ENCODE results near the gene EXOSC5.
"Not testable (repeated sequence)": the region's sequence is repeated elsewhere in the genome, so short reads cannot be mapped to it uniquely, and the experiment has no call there.

The EXOSC5 gene

GRCh38 chr19:41426116-41426841 lies 29.1 kb upstream of the EXOSC5 start:
- no peak for DNase-seq (ENCODE audit: low spot score)

- no peak for DNase-seq (ENCODE audit: low spot score)
These were observed 28.3 kb upstream of the EXOSC5 start for GRCh38 chr19:41425174-41426115.

GRCh38 chr19:41424335-41425173 lies 27.4 kb upstream of the EXOSC5 start:
- DNase-seq (ENCODE audit: low spot score): no peak

- no peak for DNase-seq (ENCODE audit: low spot score)
These were observed 25.8 kb upstream of the EXOSC5 start for GRCh38 chr19:41422955-41423354.

GRCh38 chr19:41422456-41422855 lies 25.3 kb upstream of the EXOSC5 start:
- DNase-seq (ENCODE audit: low spot score): no peak

- no peak for DNase-seq (ENCODE audit: low spot score)
These were observed 24.8 kb upstream of the EXOSC5 start for GRCh38 chr19:41421973-41422372.

GRCh38 chr19:41421314-41421713 lies 24.2 kb upstream of the EXOSC5 start:
- no peak for DNase-seq (ENCODE audit: low spot score)

GRCh38 chr19:41420101-41420880 lies 23.1 kb upstream of the EXOSC5 start:
- DNase-seq (ENCODE audit: low spot score): no peak

GRCh38 chr19:41416194-41416674 lies 19.1 kb upstream of the EXOSC5 start:
- peak; percentile 36 for DNase-seq (ENCODE audit: low spot score)

- DNase-seq (ENCODE audit: low spot score): no peak
These were observed 18.0 kb upstream of the EXOSC5 start for GRCh38 chr19:41415154-41415571.

GRCh38 chr19:41414461-41414860 lies 17.3 kb upstream of the EXOSC5 start:
- DNase-seq (ENCODE audit: low spot score): no peak

GRCh38 chr19:41413947-41414346 lies 16.8 kb upstream of the EXOSC5 start:
- no peak for DNase-seq (ENCODE audit: low spot score)

GRCh38 chr19:41412953-41413352 lies 15.8 kb upstream of the EXOSC5 start:
- no peak for DNase-seq (ENCODE audit: low spot score)

- DNase-seq (ENCODE audit: low spot score): no peak
These were observed 14.8 kb upstream of the EXOSC5 start for GRCh38 chr19:41411968-41412265.

GRCh38 chr19:41411100-41411967 lies 14.2 kb upstream of the EXOSC5 start:
- DNase-seq (ENCODE audit: low spot score): no peak

GRCh38 chr19:41410336-41411054 lies 13.3 kb upstream of the EXOSC5 start:
- DNase-seq (ENCODE audit: low spot score): no peak

- peak; percentile 50 for DNase-seq (ENCODE audit: low spot score)
These were observed 12.1 kb upstream of the EXOSC5 start for GRCh38 chr19:41409288-41409687.

- not testable (repeated sequence) for DNase-seq (ENCODE audit: low spot score)
These were observed 11.7 kb upstream of the EXOSC5 start for GRCh38 chr19:41408846-41409245.

GRCh38 chr19:41408256-41408655 lies 11.1 kb upstream of the EXOSC5 start:
- no peak for DNase-seq (ENCODE audit: low spot score)

- DNase-seq (ENCODE audit: low spot score): no peak
These were observed 10.1 kb upstream of the EXOSC5 start for GRCh38 chr19:41407271-41407670.

All from LoVo (cell line).